Measurements from ENCODE around the gene POLE4.

- TF ChIP-seq CTCF (IDR thresholded peaks at IDR 0.05) (no peak), POLR2A (IDR thresholded peaks at IDR 0.05) (no peak)
These were observed 27.5 kb upstream of the POLE4 start for GRCh38 chr2:74930811-74931486.
